Measurements from ENCODE around the gene NSA2. TPM values are rescaled to one million over a fixed set of nuclear protein-coding genes. Genes with fewer than 3 reads are reported as not detected.

Gene NSA2
- total RNA-seq (2021): 65.5 to 75.6 TPM (median 68.8 TPM) in 3 replicates
- percentile 89 among the genes with signal in this experiment for Bru-seq, nascent RNA
- long read RNA-seq, experiment 1, full-length matches to known transcripts: 64 of 75 reads
- long read RNA-seq, experiment 1, partial matches to known transcripts: 8 of 75 reads
- long read RNA-seq, experiment 1, other reads (novel, unspliced or antisense): 3 of 75 reads
- long read RNA-seq, experiment 2, full-length matches to known transcripts: 115 of 148 reads
- long read RNA-seq, experiment 2, partial matches to known transcripts: 20 of 148 reads
- long read RNA-seq, experiment 2, other reads (novel, unspliced or antisense): 13 of 148 reads
- long read RNA-seq, experiment 3, full-length matches to known transcripts: 216 of 228 reads
- long read RNA-seq, experiment 3, partial matches to known transcripts: 7 of 228 reads
- long read RNA-seq, experiment 3, other reads (novel, unspliced or antisense): 5 of 228 reads

DNA sequence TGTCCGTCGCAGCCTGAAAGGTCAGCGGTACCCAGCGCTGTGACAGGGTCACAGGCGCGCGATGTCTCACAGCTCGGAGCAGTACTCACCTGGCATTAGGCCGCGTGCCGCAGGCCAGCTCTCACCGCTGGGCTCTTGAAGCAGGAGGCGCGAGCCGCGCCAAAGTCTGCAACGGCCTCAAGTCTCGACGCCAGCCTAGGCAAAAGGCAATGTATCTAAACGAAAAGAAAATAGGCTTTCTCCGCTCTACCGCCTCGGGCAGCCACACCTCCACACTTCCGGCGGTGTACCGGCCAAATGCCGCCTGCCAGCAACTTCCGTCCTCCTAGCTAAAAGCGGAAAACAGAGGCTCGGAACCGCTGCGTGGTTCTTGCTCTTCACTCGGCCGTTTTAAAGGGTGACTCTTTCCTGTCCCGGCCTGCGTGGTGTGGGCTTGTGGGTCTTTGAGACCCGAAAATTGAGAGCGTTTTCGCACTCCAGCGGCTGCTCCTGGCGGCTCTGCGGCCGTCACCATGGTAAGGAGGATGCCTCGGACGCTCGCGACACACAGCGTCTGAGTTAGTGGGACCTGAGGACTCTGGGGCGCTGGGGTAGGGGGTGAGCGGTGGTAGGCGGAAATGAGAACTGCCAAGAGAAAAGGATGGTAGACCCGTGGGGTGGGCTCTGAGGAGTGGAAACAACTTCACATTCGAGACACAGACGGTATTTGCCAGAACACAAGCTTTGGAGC lies at the start of gene NSA2, which contains the start of gene GFM2:
Gene NSA2, plus strand, starts transcription at position 401 of the 730 bp plus-strand sequence. Its CDS starts 112 bp downstream, at position 513.
Gene GFM2, minus strand, starts transcription at position 269 of the 730 bp plus-strand sequence. CDS start 3,375 bp downstream, outside the sequence.
- peaks cover 26% of the 10 kb centered on the region for H3K36me3 Mint-ChIP-seq
- H3K4me1 Mint-ChIP-seq: peaks cover 16% of the 10 kb centered on the region
- peak; percentile 94 for ATAC-seq
- DNase-seq (ENCODE audit: low spot score): peak; percentile 93
- POLR2A ChIA-PET: interaction anchor here (0.5 to 1.5 kb wide), 2 partner anchors 100 to 1180 kb away, joined by 3 to 5 read pairs; no protein-coding TSS in a partner anchor
- H3K27me3 Mint-ChIP-seq (ENCODE audit: low read depth): no peaks in the 10 kb centered on the region
- H3K9me3 Mint-ChIP-seq: no peaks in the 10 kb centered on the region
- peak within 1 kb of the TSS; percentile 88 for H3K27ac Mint-ChIP-seq
- H3K4me3 Mint-ChIP-seq: peak within 1 kb of the TSS; percentile 100
- CTCF ChIA-PET: interaction anchor here (0.5 to 1.5 kb wide), 5 partner anchors 9 to 152 kb away, joined by 3 to 4 read pairs (median 3); partner anchors contain the start of gene FAM169A
- TF ChIP-seq, protein P1, sequence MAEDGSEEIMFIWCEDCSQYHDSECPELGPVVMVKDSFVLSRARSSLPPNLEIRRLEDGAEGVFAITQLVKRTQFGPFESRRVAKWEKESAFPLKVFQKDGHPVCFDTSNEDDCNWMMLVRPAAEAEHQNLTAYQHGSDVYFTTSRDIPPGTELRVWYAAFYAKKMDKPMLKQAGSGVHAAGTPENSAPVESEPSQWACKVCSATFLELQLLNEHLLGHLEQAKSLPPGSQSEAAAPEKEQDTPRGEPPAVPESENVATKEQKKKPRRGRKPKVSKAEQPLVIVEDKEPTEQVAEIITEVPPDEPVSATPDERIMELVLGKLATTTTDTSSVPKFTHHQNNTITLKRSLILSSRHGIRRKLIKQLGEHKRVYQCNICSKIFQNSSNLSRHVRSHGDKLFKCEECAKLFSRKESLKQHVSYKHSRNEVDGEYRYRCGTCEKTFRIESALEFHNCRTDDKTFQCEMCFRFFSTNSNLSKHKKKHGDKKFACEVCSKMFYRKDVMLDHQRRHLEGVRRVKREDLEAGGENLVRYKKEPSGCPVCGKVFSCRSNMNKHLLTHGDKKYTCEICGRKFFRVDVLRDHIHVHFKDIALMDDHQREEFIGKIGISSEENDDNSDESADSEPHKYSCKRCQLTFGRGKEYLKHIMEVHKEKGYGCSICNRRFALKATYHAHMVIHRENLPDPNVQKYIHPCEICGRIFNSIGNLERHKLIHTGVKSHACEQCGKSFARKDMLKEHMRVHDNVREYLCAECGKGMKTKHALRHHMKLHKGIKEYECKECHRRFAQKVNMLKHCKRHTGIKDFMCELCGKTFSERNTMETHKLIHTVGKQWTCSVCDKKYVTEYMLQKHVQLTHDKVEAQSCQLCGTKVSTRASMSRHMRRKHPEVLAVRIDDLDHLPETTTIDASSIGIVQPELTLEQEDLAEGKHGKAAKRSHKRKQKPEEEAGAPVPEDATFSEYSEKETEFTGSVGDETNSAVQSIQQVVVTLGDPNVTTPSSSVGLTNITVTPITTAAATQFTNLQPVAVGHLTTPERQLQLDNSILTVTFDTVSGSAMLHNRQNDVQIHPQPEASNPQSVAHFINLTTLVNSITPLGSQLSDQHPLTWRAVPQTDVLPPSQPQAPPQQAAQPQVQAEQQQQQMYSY (CRISPR knock-in tag; IDR thresholded peaks at IDR 0.05): no peak
- TF ChIP-seq SMAD3 (CRISPR knock-in tag; IDR thresholded peaks at IDR 0.05; ENCODE audit: borderline replicate concordance) (no peak), IRF1 (CRISPR knock-in tag; IDR thresholded peaks at IDR 0.05) (no peak), CREB1 (CRISPR knock-in tag; IDR thresholded peaks at IDR 0.05) (no peak), FOXP1 (CRISPR knock-in tag; IDR thresholded peaks at IDR 0.05; ENCODE audit: borderline replicate concordance) (peak; percentile 71; the same call in 1 of the 2 replicates), CREM (CRISPR knock-in tag; IDR thresholded peaks at IDR 0.05) (peak; percentile 75; the same call in 1 of the 2 replicates), OVOL2 (CRISPR knock-in tag; IDR thresholded peaks at IDR 0.05; ENCODE audit: borderline replicate concordance) (no peak), RELA (CRISPR knock-in tag; IDR thresholded peaks at IDR 0.05; ENCODE audit: borderline replicate concordance) (no peak), NR3C1 (CRISPR knock-in tag; conservative IDR thresholded peaks at IDR 0.05; ENCODE audit: low read depth) (no peak), KAT7 (CRISPR knock-in tag; IDR thresholded peaks at IDR 0.05; ENCODE audit: borderline replicate concordance) (no peak), ZNF317 (CRISPR knock-in tag; IDR thresholded peaks at IDR 0.05; ENCODE audit: borderline replicate concordance, low read depth) (no peak), SP1 (CRISPR knock-in tag; conservative IDR thresholded peaks at IDR 0.05) (peak; percentile 95), ZNF396 (CRISPR knock-in tag; IDR thresholded peaks at IDR 0.05; ENCODE audit: borderline replicate concordance) (no peak), RORB (CRISPR knock-in tag; IDR thresholded peaks at IDR 0.05) (no peak), ZNF512 (CRISPR knock-in tag; IDR thresholded peaks at IDR 0.05; ENCODE audit: borderline replicate concordance) (no peak), ATF3 (CRISPR knock-in tag; conservative IDR thresholded peaks at IDR 0.05) (no peak), MXD4 (CRISPR knock-in tag; IDR thresholded peaks at IDR 0.05; ENCODE audit: borderline replicate concordance) (no peak), MAX (CRISPR knock-in tag; IDR thresholded peaks at IDR 0.05) (peak; percentile 73), GRHL2 (CRISPR knock-in tag; IDR thresholded peaks at IDR 0.05; ENCODE audit: insufficient replicate concordance, severe bottlenecking) (no peak), TEAD1 (CRISPR knock-in tag; IDR thresholded peaks at IDR 0.05) (peak; percentile 65), CTCF (IDR thresholded peaks at IDR 0.05) (no peak), ELF4 (CRISPR knock-in tag; IDR thresholded peaks at IDR 0.05; ENCODE audit: low read depth) (no peak)
- TF ChIP-seq, protein P2, sequence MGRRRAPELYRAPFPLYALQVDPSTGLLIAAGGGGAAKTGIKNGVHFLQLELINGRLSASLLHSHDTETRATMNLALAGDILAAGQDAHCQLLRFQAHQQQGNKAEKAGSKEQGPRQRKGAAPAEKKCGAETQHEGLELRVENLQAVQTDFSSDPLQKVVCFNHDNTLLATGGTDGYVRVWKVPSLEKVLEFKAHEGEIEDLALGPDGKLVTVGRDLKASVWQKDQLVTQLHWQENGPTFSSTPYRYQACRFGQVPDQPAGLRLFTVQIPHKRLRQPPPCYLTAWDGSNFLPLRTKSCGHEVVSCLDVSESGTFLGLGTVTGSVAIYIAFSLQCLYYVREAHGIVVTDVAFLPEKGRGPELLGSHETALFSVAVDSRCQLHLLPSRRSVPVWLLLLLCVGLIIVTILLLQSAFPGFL (CRISPR knock-in tag; IDR thresholded peaks at IDR 0.05; ENCODE audit: borderline replicate concordance): no peak
- TF ChIP-seq, protein P3, sequence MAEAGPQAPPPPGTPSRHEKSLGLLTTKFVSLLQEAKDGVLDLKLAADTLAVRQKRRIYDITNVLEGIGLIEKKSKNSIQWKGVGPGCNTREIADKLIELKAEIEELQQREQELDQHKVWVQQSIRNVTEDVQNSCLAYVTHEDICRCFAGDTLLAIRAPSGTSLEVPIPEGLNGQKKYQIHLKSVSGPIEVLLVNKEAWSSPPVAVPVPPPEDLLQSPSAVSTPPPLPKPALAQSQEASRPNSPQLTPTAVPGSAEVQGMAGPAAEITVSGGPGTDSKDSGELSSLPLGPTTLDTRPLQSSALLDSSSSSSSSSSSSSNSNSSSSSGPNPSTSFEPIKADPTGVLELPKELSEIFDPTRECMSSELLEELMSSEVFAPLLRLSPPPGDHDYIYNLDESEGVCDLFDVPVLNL (CRISPR knock-in tag; IDR thresholded peaks at IDR 0.05; ENCODE audit: borderline replicate concordance, low read depth): no peak

Data from WTC11 (cell line).